Measurements from ENCODE around the gene CELF3.
"Not testable (repeated sequence)": the region's sequence is repeated elsewhere in the genome, so short reads cannot be mapped to it uniquely, and the experiment has no call there.

Gene CELF3

GRCh38 chr1:151716771-151717631, at the start of gene CELF3:
Gene CELF3 (minus strand): TSS chr1:151716803. CDS start chr1:151716020, 783 bp downstream.
- TF ChIP-seq ZNF274 (IDR thresholded peaks at IDR 0.05; ENCODE audit: low read depth, low read length) = no peak
- H3K4me3 ChIP-seq (ENCODE audit: low read length) = no peak within 1 kb of the TSS

DNA sequence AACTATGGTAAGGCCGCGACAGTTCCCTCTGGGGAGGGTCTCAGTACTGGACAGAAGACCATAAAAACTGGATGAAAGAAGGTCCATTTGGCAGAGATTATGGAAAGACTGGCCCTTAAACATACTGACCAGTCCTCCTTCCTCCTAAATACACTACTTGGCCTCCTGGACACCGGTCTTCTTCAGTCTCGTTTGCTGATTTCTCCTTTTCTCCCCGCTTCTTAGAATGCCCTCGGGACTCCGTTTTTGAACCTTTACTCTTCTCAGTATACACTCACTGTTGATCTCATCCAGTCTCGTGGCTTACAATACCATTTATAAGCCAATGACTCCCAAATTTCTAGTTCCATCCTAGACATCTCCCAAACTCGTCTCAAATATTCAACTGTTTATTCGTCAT, 47.4 kb upstream of the CELF3 start:
- TF ChIP-seq ZNF274 (IDR thresholded peaks at IDR 0.05; ENCODE audit: low read depth, low read length) = no peak
- H3K4me3 ChIP-seq (ENCODE audit: low read length) = peak overlapping the region; percentile 94

DNA sequence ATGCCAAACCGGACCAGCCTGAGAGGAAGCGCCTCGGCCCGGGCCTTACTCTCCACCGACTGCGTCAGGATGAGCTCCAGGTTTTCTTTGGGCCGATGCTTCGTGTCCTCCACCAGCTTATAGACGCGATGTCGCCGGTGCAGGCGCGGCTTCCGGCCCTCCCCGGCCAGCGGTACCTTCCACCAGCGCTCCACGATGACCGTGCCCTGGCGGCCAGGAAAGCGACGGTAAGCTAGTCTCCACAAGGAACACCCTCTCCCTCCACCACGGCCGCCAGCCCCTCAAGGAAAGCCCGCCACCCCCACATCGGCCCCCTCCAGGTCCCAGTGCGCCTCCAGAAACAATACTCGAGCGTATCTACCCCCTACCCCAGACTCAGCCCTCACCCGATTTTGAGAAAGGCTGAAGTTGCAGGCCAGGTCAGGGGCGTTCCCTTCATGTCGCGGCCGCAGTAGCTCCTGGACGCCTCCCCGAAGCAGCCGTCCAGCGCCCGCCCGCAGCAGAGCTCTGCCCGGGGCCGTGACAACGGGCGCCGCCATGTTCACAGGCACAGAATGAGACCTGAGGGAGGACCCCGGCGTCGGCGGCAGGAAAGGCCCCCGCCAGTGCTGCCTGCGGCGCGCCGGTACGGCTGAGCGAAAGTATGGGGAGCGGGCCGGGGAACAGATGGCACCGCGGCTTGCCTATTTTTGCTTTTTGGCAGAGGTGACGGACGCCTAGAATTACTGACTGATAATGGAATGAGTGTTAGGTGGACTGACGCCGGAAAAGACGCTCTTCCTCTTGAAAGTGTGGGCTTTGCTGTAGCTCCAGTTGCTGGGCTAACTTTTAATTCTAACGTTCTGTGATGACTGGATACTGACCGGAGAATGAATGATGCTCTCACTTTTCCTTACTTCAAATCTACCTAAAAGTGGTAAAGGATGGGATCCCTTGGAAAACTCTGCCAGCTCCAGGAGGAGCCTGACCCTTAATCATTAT, 46.6 kb upstream of the CELF3 start, which contains the start of gene MRPL9:
MRPL9 (minus strand) TSS at position 556 of the 981 bp plus-strand sequence; CDS start at position 539, 17 bp downstream.
- H3K4me3 ChIP-seq (ENCODE audit: low read length) = peak within 1 kb of the TSS; percentile 94
- no peak for TF ChIP-seq ZNF274 (IDR thresholded peaks at IDR 0.05; ENCODE audit: low read depth, low read length)

DNA sequence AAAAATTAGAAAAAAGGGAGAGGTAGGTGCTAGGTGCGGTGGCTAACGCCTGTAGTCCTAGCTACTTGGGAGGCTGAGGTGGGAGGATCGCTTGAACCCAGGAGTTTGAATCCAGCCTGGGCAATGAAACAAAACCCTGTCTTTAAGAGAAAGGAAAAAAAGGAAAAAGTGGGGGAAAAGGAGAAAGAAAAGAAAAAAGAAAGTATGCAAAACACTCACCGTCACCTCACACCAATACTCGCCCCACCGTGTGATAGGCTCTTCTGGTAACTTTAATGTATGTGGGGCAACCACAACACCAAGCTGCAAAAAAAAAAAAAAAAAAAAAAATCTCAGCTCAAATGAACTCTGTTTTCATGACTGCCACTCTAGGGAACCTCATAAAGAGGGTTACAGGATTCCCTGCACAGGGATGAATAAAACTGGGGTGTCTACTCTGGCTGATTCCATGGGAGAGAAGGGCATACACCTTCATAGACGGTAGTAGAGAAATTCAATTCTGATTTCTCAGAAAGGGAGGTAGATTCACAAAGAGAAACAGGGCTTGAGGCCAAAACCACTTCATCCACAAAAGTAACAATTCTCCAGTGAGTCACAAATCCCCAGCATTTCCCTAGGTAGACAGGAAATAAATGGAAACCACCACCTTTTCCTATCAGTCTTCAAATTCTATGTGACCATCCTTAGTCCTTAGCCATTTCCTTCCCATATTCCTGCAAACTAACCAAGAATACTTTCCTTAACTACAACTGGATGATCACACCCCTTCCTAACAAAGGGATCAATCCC, 44.2 kb upstream of the CELF3 start:
- TF ChIP-seq ZNF274 (IDR thresholded peaks at IDR 0.05; ENCODE audit: low read depth, low read length) = no peak
- H3K4me3 ChIP-seq (ENCODE audit: low read length) = no peak overlapping the region

GRCh38 chr1:151759241-151759640, 42.6 kb upstream of the CELF3 start:
- no peak for TF ChIP-seq ZNF274 (IDR thresholded peaks at IDR 0.05; ENCODE audit: low read depth, low read length)
- H3K4me3 ChIP-seq (ENCODE audit: low read length) = no peak overlapping the region

- no peak for TF ChIP-seq ZNF274 (IDR thresholded peaks at IDR 0.05; ENCODE audit: low read depth, low read length)
Measured at GRCh38 chr1:151756291-151756690, 39.7 kb upstream of the CELF3 start.

GRCh38 chr1:151741516-151741915, 24.9 kb upstream of the CELF3 start:
- no peak for TF ChIP-seq ZNF274 (IDR thresholded peaks at IDR 0.05; ENCODE audit: low read depth, low read length)
- H3K4me3 ChIP-seq (ENCODE audit: low read length) = no peak overlapping the region

More at GRCh38 chr1:151756291-151756690, 39.7 kb upstream of the CELF3 start:
- H3K4me3 ChIP-seq (ENCODE audit: low read length) = no peak overlapping the region

GRCh38 chr1:151739590-151740355, 23.2 kb upstream of the CELF3 start:
- H3K4me3 ChIP-seq (ENCODE audit: low read length) = no peak overlapping the region
- no peak for TF ChIP-seq ZNF274 (IDR thresholded peaks at IDR 0.05; ENCODE audit: low read depth, low read length)

- TF ChIP-seq ZNF274 (IDR thresholded peaks at IDR 0.05; ENCODE audit: low read depth, low read length) = no peak
- no peak overlapping the region for H3K4me3 ChIP-seq (ENCODE audit: low read length)
Measured at GRCh38 chr1:151737479-151737878, 20.9 kb upstream of the CELF3 start.

GRCh38 chr1:151737026-151737425, 20.4 kb upstream of the CELF3 start:
- no peak overlapping the region for H3K4me3 ChIP-seq (ENCODE audit: low read length)
- TF ChIP-seq ZNF274 (IDR thresholded peaks at IDR 0.05; ENCODE audit: low read depth, low read length) = no peak

- H3K4me3 ChIP-seq (ENCODE audit: low read length) = not testable (repeated sequence)
Measured at GRCh38 chr1:151733995-151734394, 17.4 kb upstream of the CELF3 start.

DNA sequence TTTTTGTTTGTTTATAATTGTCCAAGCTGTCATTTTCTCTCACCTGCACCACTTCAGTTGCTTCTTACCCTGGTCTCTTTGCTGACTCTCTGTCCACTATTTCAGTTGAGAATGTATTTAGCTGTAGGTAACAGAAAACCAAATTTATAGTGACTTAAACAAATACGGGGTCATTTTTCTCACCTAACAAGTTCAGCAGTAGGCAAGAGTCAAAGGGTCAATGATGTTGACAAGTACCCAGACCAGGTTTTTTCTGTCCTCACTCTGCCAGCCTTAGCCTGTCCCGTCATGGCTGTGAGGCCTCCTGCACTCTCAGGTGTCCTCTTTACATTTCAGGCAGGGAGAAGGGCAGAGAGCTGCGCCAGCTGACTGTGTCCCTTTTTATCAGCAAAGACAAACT, 16.5 kb upstream of the CELF3 start:
- no peak overlapping the region for H3K4me3 ChIP-seq (ENCODE audit: low read length)
- no peak for TF ChIP-seq ZNF274 (IDR thresholded peaks at IDR 0.05; ENCODE audit: low read depth, low read length)

DNA sequence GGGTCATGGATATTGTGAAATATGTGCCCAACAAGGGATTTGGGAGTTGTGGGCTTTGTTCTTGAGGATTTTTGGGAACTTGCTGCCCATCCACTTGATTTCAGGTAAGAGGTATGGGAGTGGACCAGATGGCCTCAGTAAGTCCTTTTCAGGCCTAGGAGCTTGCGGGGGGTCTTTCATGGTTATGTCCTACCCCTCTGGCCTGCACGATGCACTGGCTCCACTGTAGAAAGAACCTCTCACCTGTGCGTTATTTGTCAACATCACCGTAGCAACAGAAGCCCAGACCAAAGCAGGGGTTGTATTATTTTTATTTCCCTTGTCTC, 13.3 kb upstream of the CELF3 start:
- H3K4me3 ChIP-seq (ENCODE audit: low read length) = no peak overlapping the region
- TF ChIP-seq ZNF274 (IDR thresholded peaks at IDR 0.05; ENCODE audit: low read depth, low read length) = no peak

Measured in GM08714 (cell line).